H1 (cell line): Measurements from ENCODE around the gene SBK2. TPM values are rescaled to one million over a fixed set of nuclear protein-coding genes. Genes with fewer than 3 reads are reported as not detected.

Source experiments
- BACH1 ChIP-seq: IDR thresholded peaks from 2 replicates; pipeline ENCODE4 v1.6.1; 2012; ENCODE audit warnings: low read length, improper control_type of control experiment
- BRCA1 ChIP-seq: IDR thresholded peaks from 2 replicates; pipeline ENCODE4 v1.6.1; 2012; ENCODE audit warnings: low read depth, low read length, improper control_type of control experiment
- CEBPB ChIP-seq: IDR thresholded peaks from 2 replicates; pipeline ENCODE4 v1.6.1; 2012; ENCODE audit warnings: low read depth, low read length
- CHD2 ChIP-seq: IDR thresholded peaks from 2 replicates; pipeline ENCODE4 v1.6.1; 2012; ENCODE audit warnings: low read length, improper control_type of control experiment
- EGR1 ChIP-seq: IDR thresholded peaks from 2 replicates; pipeline ENCODE4 v1.6.1; 2011; ENCODE audit warnings: low read depth, low read length, borderline replicate concordance
- EP300 ChIP-seq, 2 experiments: IDR thresholded peaks; 1 replicate in 1 of 2; 2 replicates in 1 of 2; pipeline ENCODE4 v1.6.1; 2011 to 2012; ENCODE audit warnings: low read depth in 2 of 2, low read length in 2 of 2, mild to moderate bottlenecking in 2 of 2, borderline replicate concordance in 1 of 2, inconsistent platforms in 1 of 2, moderate library complexity in 1 of 2
- EZH2 ChIP-seq: fragments of 200-600 bp; sonication (generic); IDR thresholded peaks from 2 replicates; pipeline ENCODE4 v1.7.1; 2012; ENCODE audit warnings: low read depth, mild to moderate bottlenecking, moderate library complexity, low read length, inconsistent platforms; ENCODE audit not compliant: severe bottlenecking
- GTF2F1 ChIP-seq: IDR thresholded peaks from 2 replicates; pipeline ENCODE4 v1.6.1; 2012; ENCODE audit warnings: low read depth, low read length, improper control_type of control experiment, borderline replicate concordance
- HDAC6 ChIP-seq: IDR thresholded peaks from one replicate; pipeline ENCODE4 v1.7.1; 2012; ENCODE audit warnings: low read depth, mild to moderate bottlenecking, inconsistent platforms, low read length, moderate library complexity
- MAFK ChIP-seq: IDR thresholded peaks from 2 replicates; pipeline ENCODE4 v1.6.1; 2012; ENCODE audit warnings: low read depth, mild to moderate bottlenecking, improper control_type of control experiment, low read length
- POLR2A ChIP-seq, 2 experiments: IDR thresholded peaks; 1 replicate in 1 of 2; 2 replicates in 1 of 2; pipeline ENCODE4 v1.6.1; 2011; ENCODE audit warnings: low read depth in 2 of 2, low read length in 2 of 2, mild to moderate bottlenecking in 2 of 2; ENCODE audit errors: control extremely low read depth in 1 of 2
- POU5F1 ChIP-seq: IDR thresholded peaks from 2 replicates; pipeline ENCODE4 v1.6.1; 2011; ENCODE audit warnings: low read depth, mild to moderate bottlenecking, low read length, moderate library complexity
- RBBP5 ChIP-seq: IDR thresholded peaks from 2 replicates; pipeline ENCODE4 v1.7.1; 2012; ENCODE audit warnings: low read depth, mild to moderate bottlenecking, inconsistent platforms, low read length, moderate library complexity, borderline replicate concordance
- SIRT6 ChIP-seq: IDR thresholded peaks from one replicate; pipeline ENCODE4 v1.7.1; 2012; ENCODE audit warnings: low read length, inconsistent platforms
- SP1 ChIP-seq: IDR thresholded peaks from 2 replicates; pipeline ENCODE4 v1.6.1; 2011; ENCODE audit warnings: low read depth, low read length
- SP2 ChIP-seq: IDR thresholded peaks from 2 replicates; pipeline ENCODE4 v1.6.1; 2012; ENCODE audit warnings: mild to moderate bottlenecking, low read length, inconsistent platforms
- SRF ChIP-seq: IDR thresholded peaks from 2 replicates; pipeline ENCODE4 v1.6.1; 2011; ENCODE audit warnings: mild to moderate bottlenecking, low read depth, low read length, moderate library complexity
- SUZ12 ChIP-seq: fragments of 200-600 bp; sonication (generic); IDR thresholded peaks from 2 replicates; pipeline ENCODE4 v1.6.1; 2012; ENCODE audit warnings: mild to moderate bottlenecking, inconsistent platforms, low read length, moderate library complexity, mixed read lengths
- TAF7 ChIP-seq: optimal IDR thresholded peaks from 2 replicates; pipeline ENCODE3; 2011; ENCODE audit warnings: low read depth, mild to moderate bottlenecking, inconsistent platforms, low read length, moderate library complexity, borderline replicate concordance
- ZNF274 ChIP-seq: IDR thresholded peaks from 2 replicates; pipeline ENCODE4 v1.7.0; 2012; ENCODE audit warnings: low read length, borderline replicate concordance; ENCODE audit errors: extremely low read depth
- polyA plus RNA-seq, 7 experiments: library from polyadenylated mRNA; depleted of rRNA in 3 of 7; stranded (reverse) in 5 of 7; unstranded in 2 of 7; fragments of >200 nt in 5 of 7; fragments of 200-250 nt in 2 of 7; gene quantifications; 1 replicate in 5 of 7; 2 replicates in 1 of 7; 4 replicates in 1 of 7; pipeline versions ENCODE4 v1.2.1 to v1.2.3, GENCODE V29; 2011 to 2013; ENCODE audit warnings: missing spikeins in 2 of 7, mixed read lengths in 2 of 7
- total RNA-seq: library from RNA; stranded (reverse); fragmentation: NEBNext Ultra II Directional; extraction: Animal tissue kit (Norgen Biotek cat#: 25700); gene quantifications from 2 replicates; pipeline ENCODE4 v1.2.1, GENCODE V29; 2021
- TF ChIP-seq, protein P1 (sequence below), 3 experiments: IDR thresholded peaks; 1 replicate in 2 of 3; 2 replicates in 1 of 3; pipeline versions ENCODE4 v1.5.1 to v1.6.1; 2011; ENCODE audit warnings: low read length in 3 of 3, mild to moderate bottlenecking in 3 of 3, inconsistent platforms in 2 of 3, low read depth in 1 of 3, moderate library complexity in 1 of 3; ENCODE audit not compliant: insufficient read depth in 1 of 3; ENCODE audit errors: control extremely low read depth in 1 of 3
- TF ChIP-seq, protein P2 (sequence below): IDR thresholded peaks from 2 replicates; pipeline ENCODE4 v1.6.1; 2011; ENCODE audit warnings: low read depth, mild to moderate bottlenecking, low read length; ENCODE audit not compliant: insufficient read depth

Gene SBK2
- total and polyA plus RNA-seq, 2 of the 8 experiments (the other 6 are each of a cell fraction or from before 2014, with no cell fraction given): 3.2 to 4.1 TPM

DNA sequence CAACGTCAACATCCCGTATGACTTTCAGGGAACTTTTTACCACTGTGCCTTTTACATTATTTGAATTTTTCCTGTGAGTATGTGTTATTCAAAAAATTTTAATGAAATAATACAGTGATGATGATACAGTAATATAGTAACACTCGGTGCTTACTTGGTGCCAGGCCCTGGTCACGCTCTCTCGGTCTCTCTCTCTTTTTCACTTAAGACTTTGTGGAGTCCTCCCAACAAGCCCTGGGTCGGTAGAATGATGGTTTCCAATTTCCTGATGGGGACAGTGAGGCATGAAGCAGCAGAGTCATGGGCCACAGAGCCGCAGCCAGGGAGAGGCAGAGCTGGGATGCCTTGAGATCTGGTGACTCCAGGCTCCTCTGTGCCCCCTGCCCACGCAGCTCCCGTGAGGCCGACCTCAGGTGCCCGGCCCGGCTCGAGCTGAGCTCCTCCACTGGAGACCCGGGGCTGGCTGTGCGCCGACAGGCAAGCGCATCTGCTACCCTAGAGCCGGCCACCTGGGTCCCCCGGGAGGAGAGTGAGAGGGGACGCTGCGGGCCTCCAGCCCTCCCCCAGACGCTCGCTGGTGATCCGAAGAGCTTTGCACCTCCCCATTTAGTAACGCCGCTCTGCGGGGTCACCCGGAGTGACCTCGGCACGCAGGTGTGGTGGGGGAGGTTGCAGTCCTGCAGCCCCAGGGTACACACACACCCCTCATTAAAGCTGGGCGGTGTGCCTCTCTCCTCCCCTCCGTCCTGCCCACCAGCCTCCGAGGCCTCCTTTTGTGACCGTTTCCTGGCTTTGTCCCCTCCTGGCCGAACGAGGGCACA, 12.8 kb upstream of the SBK2 start (continued):
- 0 out of 2 replicates have a peak, but pooled peaks have one; percentile 69 for TF ChIP-seq RBBP5
- no peak for TF ChIP-seq SRF
- TF ChIP-seq SP1: peak; percentile 35; the same call in 1 of the 2 replicates
- TF ChIP-seq MAFK: no peak; the same call in 1 of the 2 replicates
- TF ChIP-seq, protein P1, sequence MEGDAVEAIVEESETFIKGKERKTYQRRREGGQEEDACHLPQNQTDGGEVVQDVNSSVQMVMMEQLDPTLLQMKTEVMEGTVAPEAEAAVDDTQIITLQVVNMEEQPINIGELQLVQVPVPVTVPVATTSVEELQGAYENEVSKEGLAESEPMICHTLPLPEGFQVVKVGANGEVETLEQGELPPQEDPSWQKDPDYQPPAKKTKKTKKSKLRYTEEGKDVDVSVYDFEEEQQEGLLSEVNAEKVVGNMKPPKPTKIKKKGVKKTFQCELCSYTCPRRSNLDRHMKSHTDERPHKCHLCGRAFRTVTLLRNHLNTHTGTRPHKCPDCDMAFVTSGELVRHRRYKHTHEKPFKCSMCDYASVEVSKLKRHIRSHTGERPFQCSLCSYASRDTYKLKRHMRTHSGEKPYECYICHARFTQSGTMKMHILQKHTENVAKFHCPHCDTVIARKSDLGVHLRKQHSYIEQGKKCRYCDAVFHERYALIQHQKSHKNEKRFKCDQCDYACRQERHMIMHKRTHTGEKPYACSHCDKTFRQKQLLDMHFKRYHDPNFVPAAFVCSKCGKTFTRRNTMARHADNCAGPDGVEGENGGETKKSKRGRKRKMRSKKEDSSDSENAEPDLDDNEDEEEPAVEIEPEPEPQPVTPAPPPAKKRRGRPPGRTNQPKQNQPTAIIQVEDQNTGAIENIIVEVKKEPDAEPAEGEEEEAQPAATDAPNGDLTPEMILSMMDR (IDR thresholded peaks at IDR 0.05; ENCODE audit: control extremely low read depth in 1 of 3, insufficient read depth in 1 of 3, low read depth in 1 of 3, low read length in 3 of 3): peak in 2 of 3 experiments; percentile 7 to 10; a peak in 1 of 4 replicates
- TF ChIP-seq SP2: no peak
- TF ChIP-seq GTF2F1: no peak
- no peak for TF ChIP-seq POU5F1
- TF ChIP-seq EP300 (IDR thresholded peaks at IDR 0.05; ENCODE audit: borderline replicate concordance in 1 of 2, low read depth in 2 of 2, low read length in 2 of 2): peak; percentile 18 to 42; a peak in 2 of 3 replicates
- no peak for TF ChIP-seq SIRT6
- TF ChIP-seq BACH1: peak; percentile 11; the same call in 1 of the 2 replicates
- peak in 1 of 2 experiments; percentile 50; a peak in 1 of 3 replicates for TF ChIP-seq POLR2A (IDR thresholded peaks at IDR 0.05; ENCODE audit: control extremely low read depth in 1 of 2, low read depth in 2 of 2, low read length in 2 of 2)
- TF ChIP-seq HDAC6: no peak
- no peak for TF ChIP-seq EGR1
- TF ChIP-seq CHD2: no peak
- TF ChIP-seq CEBPB: no peak
- TF ChIP-seq, protein P2, sequence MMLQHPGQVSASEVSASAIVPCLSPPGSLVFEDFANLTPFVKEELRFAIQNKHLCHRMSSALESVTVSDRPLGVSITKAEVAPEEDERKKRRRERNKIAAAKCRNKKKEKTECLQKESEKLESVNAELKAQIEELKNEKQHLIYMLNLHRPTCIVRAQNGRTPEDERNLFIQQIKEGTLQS: no peak
- TF ChIP-seq SUZ12: no peak
- TF ChIP-seq ZNF274: no peak
- TF ChIP-seq BRCA1: no peak
- TF ChIP-seq TAF7: no peak
- no peak for TF ChIP-seq EZH2
